GM18870 (cell line): Measurements from ENCODE around the gene HSD3B2.

ENCODE experiments used
- ATAC-seq: cut with Tn5 transposase; IDR thresholded peaks from one replicate; pipeline ENCODE4 v1.9.1; 2021; ENCODE audit warnings: moderate library complexity; ENCODE audit not compliant: unreplicated experiment

HSD3B2 gene

GRCh38 chr1:119452091-119452490, 37.1 kb downstream of the HSD3B2 start:
- no peak for ATAC-seq

GRCh38 chr1:119453021-119453420, 38.1 kb downstream of the HSD3B2 start:
- ATAC-seq: no peak

GRCh38 chr1:119462964-119463363, 48.0 kb downstream of the HSD3B2 start:
- ATAC-seq: no peak

- no peak for ATAC-seq
Observed at GRCh38 chr1:119463569-119463968, 48.6 kb downstream of the HSD3B2 start.

- no peak for ATAC-seq
Observed at GRCh38 chr1:119466445-119466844, 51.5 kb downstream of the HSD3B2 start.

GRCh38 chr1:119467219-119467618, 52.3 kb downstream of the HSD3B2 start:
- no peak for ATAC-seq

GRCh38 chr1:119467857-119468668, 53.1 kb downstream of the HSD3B2 start:
- no peak for ATAC-seq

- ATAC-seq: no peak
Observed at GRCh38 chr1:119469741-119470140, 54.8 kb downstream of the HSD3B2 start.

GRCh38 chr1:119470377-119470776, 55.4 kb downstream of the HSD3B2 start:
- ATAC-seq: no peak

GRCh38 chr1:119470958-119471357, 56.0 kb downstream of the HSD3B2 start:
- ATAC-seq: no peak

GRCh38 chr1:119471566-119471965, 56.6 kb downstream of the HSD3B2 start:
- no peak for ATAC-seq

GRCh38 chr1:119472080-119472818, 57.3 kb downstream of the HSD3B2 start:
- no peak for ATAC-seq
